ENCODE measurements around the gene DAPK2.

Gene DAPK2

DNA sequence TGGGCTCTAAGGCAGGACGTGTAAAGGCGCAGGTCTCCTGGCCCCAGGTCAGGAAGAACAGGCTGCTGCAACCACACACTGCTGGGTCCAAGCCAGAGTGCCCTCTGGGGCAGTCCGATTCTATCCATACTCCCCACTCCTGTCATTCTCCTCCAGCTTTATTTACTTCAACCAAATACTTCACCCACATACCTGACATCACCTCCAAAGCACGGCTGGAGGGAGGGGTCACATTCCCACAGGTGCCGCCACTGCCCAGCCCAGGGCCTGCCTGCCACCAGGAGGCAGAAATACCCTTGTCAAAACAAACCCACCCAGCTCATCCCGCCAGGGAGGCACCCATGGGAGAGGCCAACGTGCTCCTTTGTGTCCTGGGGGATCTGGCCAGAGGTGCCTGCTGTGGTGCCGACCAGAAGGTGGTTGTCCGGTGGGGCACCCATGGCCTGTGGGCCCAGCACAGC lies 100.4 kb downstream of the DAPK2 start:
- Histone ChIP-seq H3K23ac (ENCODE audit: low read length in 2 of 2) (no peak overlapping the region), H4K8ac (ENCODE audit: low read length) (peak overlapping the region; percentile 66), H2AK5ac (ENCODE audit: low read length, severe bottlenecking) (no peak overlapping the region), H3K4me2 (ENCODE audit: low read length, poor library complexity, severe bottlenecking) (no peak overlapping the region), H2BK120ac (ENCODE audit: low read depth, low read length) (no peak overlapping the region), H3K4ac (ENCODE audit: low read depth in 1 of 2, low read length in 2 of 2) (no peak overlapping the region), H3K18ac (ENCODE audit: low read depth in 1 of 2, low read length in 2 of 2) (no peak overlapping the region), H3K9ac (ENCODE audit: low read length) (no peak overlapping the region), H3K9me3 (ENCODE audit: control insufficient read depth, low read length) (no peaks in the 10 kb centered on the region), H3K14ac (ENCODE audit: low read length in 2 of 2) (no peak overlapping the region), H3K79me1 (replicated peaks; ENCODE audit: low read length, poor library complexity, severe bottlenecking) (no peaks in the 10 kb centered on the region), H3K4me3 (ENCODE audit: insufficient read depth in 1 of 2, low read depth in 1 of 2, low read length in 2 of 2) (no peak overlapping the region), H3K4me1 (ENCODE audit: control insufficient read depth, insufficient read depth, low read depth, low read length) (peaks cover 17% of the 10 kb centered on the region), H3K27ac (ENCODE audit: low read length, poor library complexity, severe bottlenecking) (no peak overlapping the region), H3K27me3 (ENCODE audit: control insufficient read depth in 1 of 2, insufficient read depth in 1 of 2, low read length in 2 of 2) (no peaks in the 10 kb centered on the region), H4K91ac (ENCODE audit: low read length) (peak overlapping the region; percentile 27), H2BK15ac (ENCODE audit: low read depth, poor library complexity, severe bottlenecking) (no peak overlapping the region), H2BK12ac (ENCODE audit: low read length in 2 of 2) (peak overlapping the region in 1 of 2 experiments; percentile 7), H2BK5ac (ENCODE audit: low read depth, low read length, poor library complexity, severe bottlenecking) (no peak overlapping the region), H2AFZ (ENCODE audit: low read depth, low read length) (no peak overlapping the region), H3K36me3 (ENCODE audit: control insufficient read depth in 1 of 2, insufficient read depth in 2 of 2, low read depth in 1 of 2, low read length in 2 of 2) (no peaks in the 10 kb centered on the region)
- DNase-seq: no peak
- 89% methylated on average over 9 of the region's 9 CpGs for WGBS

DNA sequence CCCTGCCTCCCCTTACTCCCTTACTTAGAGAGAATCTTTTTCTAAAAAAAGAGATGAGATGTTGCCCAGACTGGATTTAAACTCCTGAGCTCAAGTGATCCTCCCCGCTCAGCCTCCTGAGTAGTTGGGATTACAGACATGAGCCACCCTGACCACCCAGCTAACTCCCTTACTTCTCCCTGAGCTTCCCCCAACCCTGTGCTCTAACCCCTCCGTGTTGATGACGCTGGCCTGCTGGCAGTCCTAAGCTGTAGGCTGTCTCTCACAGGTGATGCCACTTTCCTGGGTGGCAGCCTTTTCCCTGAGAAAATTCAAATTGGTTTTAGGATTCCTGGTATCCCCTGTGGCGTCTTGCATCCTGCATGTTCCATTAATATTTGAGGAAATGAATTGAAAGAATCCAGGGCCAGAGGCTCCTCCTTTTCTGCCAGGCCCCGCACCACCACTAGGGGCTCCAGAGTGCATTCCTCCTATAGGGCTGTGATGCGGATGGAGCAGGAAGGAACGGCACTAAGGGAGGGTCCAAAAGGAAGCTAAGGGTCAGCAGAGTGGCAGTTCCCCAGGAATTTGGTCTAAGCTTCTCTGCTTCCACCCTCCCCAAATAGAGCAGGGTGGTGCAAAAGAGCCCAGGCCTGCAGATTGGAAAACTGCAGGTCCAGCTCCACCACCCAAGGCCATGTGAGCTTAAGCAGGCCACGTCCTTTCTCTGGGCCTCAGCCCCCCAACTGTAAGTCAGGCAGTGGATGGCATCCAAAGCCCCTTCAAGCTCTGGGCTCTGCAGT lies 101.1 kb downstream of the DAPK2 start:
- Histone ChIP-seq H3K79me1 (replicated peaks; ENCODE audit: low read length, poor library complexity, severe bottlenecking) (no peaks in the 10 kb centered on the region), H3K4ac (ENCODE audit: low read depth in 1 of 2, low read length in 2 of 2) (no peak overlapping the region), H2BK12ac (ENCODE audit: low read length in 2 of 2) (peak overlapping the region in 1 of 2 experiments; percentile 7), H2AFZ (ENCODE audit: low read depth, low read length) (no peak overlapping the region), H2BK5ac (ENCODE audit: low read depth, low read length, poor library complexity, severe bottlenecking) (no peak overlapping the region), H3K14ac (ENCODE audit: low read length in 2 of 2) (no peak overlapping the region), H2BK120ac (ENCODE audit: low read depth, low read length) (no peak overlapping the region), H2AK5ac (ENCODE audit: low read length, severe bottlenecking) (no peak overlapping the region), H3K36me3 (ENCODE audit: control insufficient read depth in 1 of 2, insufficient read depth in 2 of 2, low read depth in 1 of 2, low read length in 2 of 2) (no peaks in the 10 kb centered on the region), H2BK15ac (ENCODE audit: low read depth, poor library complexity, severe bottlenecking) (peak overlapping the region; percentile 57), H3K4me2 (ENCODE audit: low read length, poor library complexity, severe bottlenecking) (no peak overlapping the region), H3K9ac (ENCODE audit: low read length) (no peak overlapping the region), H3K9me3 (ENCODE audit: control insufficient read depth, low read length) (no peaks in the 10 kb centered on the region), H3K27me3 (ENCODE audit: control insufficient read depth in 1 of 2, insufficient read depth in 1 of 2, low read length in 2 of 2) (no peaks in the 10 kb centered on the region), H3K18ac (ENCODE audit: low read depth in 1 of 2, low read length in 2 of 2) (no peak overlapping the region), H4K8ac (ENCODE audit: low read length) (peak overlapping the region; percentile 66), H3K23ac (ENCODE audit: low read length in 2 of 2) (no peak overlapping the region), H3K27ac (ENCODE audit: low read length, poor library complexity, severe bottlenecking) (no peak overlapping the region), H3K4me3 (ENCODE audit: insufficient read depth in 1 of 2, low read depth in 1 of 2, low read length in 2 of 2) (no peak overlapping the region), H3K4me1 (ENCODE audit: control insufficient read depth, insufficient read depth, low read depth, low read length) (peaks cover 17% of the 10 kb centered on the region), H4K91ac (ENCODE audit: low read length) (peak overlapping the region; percentile 27)
- DNase-seq: peak; percentile 59
- WGBS: 47% methylated on average over 8 of the region's 8 CpGs

DNA sequence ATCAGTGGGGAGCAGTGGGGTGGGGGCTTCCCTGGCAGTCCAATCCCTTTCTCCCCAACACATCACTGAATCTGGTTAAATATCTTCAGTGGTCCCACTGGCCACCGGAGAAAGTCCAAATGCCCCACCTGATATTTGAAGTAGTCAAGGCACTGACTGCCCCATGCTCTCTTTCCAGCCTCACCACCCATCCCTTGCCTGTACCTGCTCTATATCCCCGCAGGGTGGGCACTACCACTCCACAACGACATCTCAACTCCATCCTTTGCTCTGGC lies 101.7 kb downstream of the DAPK2 start:
- WGBS: 88% methylated on average over 3 of the region's 3 CpGs
- no peak overlapping the region for H4K91ac ChIP-seq (ENCODE audit: low read length)
- H3K23ac ChIP-seq (ENCODE audit: low read length in 2 of 2): no peak overlapping the region
- H2BK15ac ChIP-seq (ENCODE audit: low read depth, poor library complexity, severe bottlenecking): no peak overlapping the region
- no peak overlapping the region for H2BK120ac ChIP-seq (ENCODE audit: low read depth, low read length)
- H2AFZ ChIP-seq (ENCODE audit: low read depth, low read length): no peak overlapping the region
- H2BK12ac ChIP-seq (ENCODE audit: low read length in 2 of 2): no peak overlapping the region
- no peak overlapping the region for H3K9ac ChIP-seq (ENCODE audit: low read length)
- no peak overlapping the region for H2AK5ac ChIP-seq (ENCODE audit: low read length, severe bottlenecking)
- H3K4me3 ChIP-seq (ENCODE audit: insufficient read depth in 1 of 2, low read depth in 1 of 2, low read length in 2 of 2): no peak overlapping the region
- H3K27ac ChIP-seq (ENCODE audit: low read length, poor library complexity, severe bottlenecking): no peak overlapping the region
- H3K4me2 ChIP-seq (ENCODE audit: low read length, poor library complexity, severe bottlenecking): no peak overlapping the region
- H2BK5ac ChIP-seq (ENCODE audit: low read depth, low read length, poor library complexity, severe bottlenecking): no peak overlapping the region
- H3K79me1 ChIP-seq (replicated peaks; ENCODE audit: low read length, poor library complexity, severe bottlenecking): no peaks in the 10 kb centered on the region
- H3K27me3 ChIP-seq (ENCODE audit: control insufficient read depth in 1 of 2, insufficient read depth in 1 of 2, low read length in 2 of 2): no peaks in the 10 kb centered on the region
- H3K36me3 ChIP-seq (ENCODE audit: control insufficient read depth in 1 of 2, insufficient read depth in 2 of 2, low read depth in 1 of 2, low read length in 2 of 2): no peaks in the 10 kb centered on the region
- H3K4ac ChIP-seq (ENCODE audit: low read depth in 1 of 2, low read length in 2 of 2): no peak overlapping the region
- no peak for DNase-seq
- H3K4me1 ChIP-seq (ENCODE audit: control insufficient read depth, insufficient read depth, low read depth, low read length): peaks cover 21% of the 10 kb centered on the region
- H4K8ac ChIP-seq (ENCODE audit: low read length): no peak overlapping the region
- H3K14ac ChIP-seq (ENCODE audit: low read length in 2 of 2): no peak overlapping the region
- H3K18ac ChIP-seq (ENCODE audit: low read depth in 1 of 2, low read length in 2 of 2): no peak overlapping the region
- no peaks in the 10 kb centered on the region for H3K9me3 ChIP-seq (ENCODE audit: control insufficient read depth, low read length)

DNA sequence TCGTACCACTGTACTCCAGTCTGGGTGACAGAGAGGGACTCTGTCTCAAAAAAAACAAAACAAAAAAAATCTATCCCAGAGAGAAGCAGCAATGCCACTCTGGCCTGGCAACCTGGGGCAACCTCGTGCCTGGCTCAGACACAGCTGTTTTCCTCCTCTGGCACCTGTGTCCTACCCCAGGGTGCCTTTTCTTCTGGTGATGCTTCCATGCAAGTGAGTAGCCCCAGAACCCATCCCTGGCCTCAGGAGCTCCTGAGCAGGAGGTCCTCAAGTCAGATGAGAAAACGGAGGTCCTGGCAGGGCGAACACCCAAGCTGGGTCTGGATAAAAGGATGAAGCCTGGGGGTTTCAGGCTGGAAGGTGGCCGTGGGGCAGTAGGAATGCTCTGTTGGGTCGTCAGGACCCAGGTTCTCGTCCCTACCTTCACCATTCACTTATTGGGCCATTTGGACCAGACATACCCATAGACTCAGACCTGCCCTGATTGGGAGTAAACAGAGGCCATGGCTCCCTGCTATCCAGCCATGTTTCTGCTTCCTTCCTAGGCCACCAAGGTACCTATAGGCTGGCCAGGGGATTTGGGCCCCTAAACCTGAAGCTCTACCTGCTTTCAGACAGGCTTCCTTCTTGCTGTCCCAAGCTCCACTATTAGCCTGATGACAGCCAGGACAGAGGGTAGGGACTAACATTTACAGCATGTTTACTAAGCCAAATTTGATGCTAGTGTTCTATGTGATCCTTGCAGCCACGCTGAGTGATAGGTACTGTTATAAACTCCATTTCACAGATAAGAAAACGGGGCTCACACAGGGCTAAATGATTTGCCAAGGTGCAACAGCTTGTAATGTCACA lies 102.2 kb downstream of the DAPK2 start:
- H2BK15ac ChIP-seq (ENCODE audit: low read depth, poor library complexity, severe bottlenecking): no peak overlapping the region
- DNase-seq: no peak
- H3K18ac ChIP-seq (ENCODE audit: low read depth in 1 of 2, low read length in 2 of 2): no peak overlapping the region
- WGBS: 66% methylated on average over 7 of the region's 9 CpGs
- no peak overlapping the region for H2AFZ ChIP-seq (ENCODE audit: low read depth, low read length)
- H3K79me1 ChIP-seq (replicated peaks; ENCODE audit: low read length, poor library complexity, severe bottlenecking): no peaks in the 10 kb centered on the region
- no peak overlapping the region for H3K4me3 ChIP-seq (ENCODE audit: insufficient read depth in 1 of 2, low read depth in 1 of 2, low read length in 2 of 2)
- no peaks in the 10 kb centered on the region for H3K36me3 ChIP-seq (ENCODE audit: control insufficient read depth in 1 of 2, insufficient read depth in 2 of 2, low read depth in 1 of 2, low read length in 2 of 2)
- H4K91ac ChIP-seq (ENCODE audit: low read length): no peak overlapping the region
- no peak overlapping the region for H3K27ac ChIP-seq (ENCODE audit: low read length, poor library complexity, severe bottlenecking)
- no peaks in the 10 kb centered on the region for H3K9me3 ChIP-seq (ENCODE audit: control insufficient read depth, low read length)
- H3K4me2 ChIP-seq (ENCODE audit: low read length, poor library complexity, severe bottlenecking): no peak overlapping the region
- H3K4ac ChIP-seq (ENCODE audit: low read depth in 1 of 2, low read length in 2 of 2): no peak overlapping the region
- no peaks in the 10 kb centered on the region for H3K27me3 ChIP-seq (ENCODE audit: control insufficient read depth in 1 of 2, insufficient read depth in 1 of 2, low read length in 2 of 2)
- H3K9ac ChIP-seq (ENCODE audit: low read length): no peak overlapping the region
- no peak overlapping the region for H2AK5ac ChIP-seq (ENCODE audit: low read length, severe bottlenecking)
- H2BK5ac ChIP-seq (ENCODE audit: low read depth, low read length, poor library complexity, severe bottlenecking): no peak overlapping the region
- no peak overlapping the region for H4K8ac ChIP-seq (ENCODE audit: low read length)
- H2BK12ac ChIP-seq (ENCODE audit: low read length in 2 of 2): no peak overlapping the region
- H3K4me1 ChIP-seq (ENCODE audit: control insufficient read depth, insufficient read depth, low read depth, low read length): peaks cover 21% of the 10 kb centered on the region
- no peak overlapping the region for H3K23ac ChIP-seq (ENCODE audit: low read length in 2 of 2)
- no peak overlapping the region for H2BK120ac ChIP-seq (ENCODE audit: low read depth, low read length)
- no peak overlapping the region for H3K14ac ChIP-seq (ENCODE audit: low read length in 2 of 2)
